Inflammatory macrophage treated with lipopolysaccharide for 1 hour (primary cell): ENCODE measurements around the gene CCNL2.
"Not testable (repeated sequence)": the region's sequence is repeated elsewhere in the genome, so short reads cannot be mapped to it uniquely, and the experiment has no call there.

Source experiments
- DNase-seq, 2 donors: peaks; one replicate each; pipeline ENCODE4 v3.0.0-alpha.2; 2020 to 2022

CCNL2 gene

GRCh38 chr1:1419363-1419812, 20.3 kb upstream of the CCNL2 start:
- no peak for DNase-seq

- DNase-seq = no peak
Measured at GRCh38 chr1:1418464-1419362, 19.6 kb upstream of the CCNL2 start.

DNA sequence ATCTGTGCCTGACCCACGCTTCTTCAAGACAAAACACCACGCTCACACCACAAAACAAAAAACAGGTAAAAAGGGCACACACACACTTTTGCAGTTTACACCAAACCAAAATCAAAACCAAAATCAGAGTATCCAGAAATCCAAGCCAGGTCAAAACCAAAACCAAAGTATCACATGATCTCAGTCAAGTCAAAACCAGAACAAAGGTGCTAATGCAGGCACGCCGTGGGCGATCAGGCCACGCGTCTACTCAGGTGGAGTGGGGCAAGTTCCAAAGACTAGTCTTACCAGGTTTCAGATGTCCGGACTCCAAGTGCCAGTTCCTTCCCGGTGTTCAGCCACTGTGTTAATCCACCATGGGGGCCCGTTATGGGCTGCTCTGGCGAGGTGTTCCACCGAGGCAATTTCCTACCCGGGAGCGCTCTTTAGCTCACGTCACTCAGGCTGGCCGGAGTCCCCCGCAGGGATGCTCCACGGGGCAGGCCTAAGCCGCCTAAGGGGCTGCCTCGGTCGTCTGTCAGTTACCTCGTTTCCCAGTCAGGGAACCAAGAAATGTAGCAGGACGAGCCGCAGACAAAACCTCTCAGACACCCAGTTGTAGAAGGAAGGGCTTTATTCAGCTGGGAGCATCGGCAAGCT, 18.8 kb upstream of the CCNL2 start:
- not testable (repeated sequence) for DNase-seq

DNA sequence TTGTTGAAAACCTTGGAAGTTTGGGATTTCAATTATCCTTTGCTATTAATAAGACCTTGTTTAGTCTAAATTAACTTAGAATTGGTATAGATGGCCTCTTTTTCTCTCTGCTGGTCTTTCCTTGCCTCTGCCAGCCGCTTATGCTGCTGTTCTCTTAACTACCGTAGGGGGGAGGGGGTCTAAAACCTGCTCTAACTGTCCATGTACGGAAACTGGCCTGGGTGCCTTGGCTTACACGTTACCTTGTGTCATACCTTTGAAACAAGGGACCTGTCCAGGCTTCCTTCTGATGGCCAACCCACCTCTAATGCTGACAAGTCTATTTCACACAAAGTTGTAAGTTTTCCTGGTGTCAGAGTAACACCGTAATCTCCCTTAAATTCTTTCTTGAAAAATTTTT, 18.3 kb upstream of the CCNL2 start:
- DNase-seq = not testable (repeated sequence)

DNA sequence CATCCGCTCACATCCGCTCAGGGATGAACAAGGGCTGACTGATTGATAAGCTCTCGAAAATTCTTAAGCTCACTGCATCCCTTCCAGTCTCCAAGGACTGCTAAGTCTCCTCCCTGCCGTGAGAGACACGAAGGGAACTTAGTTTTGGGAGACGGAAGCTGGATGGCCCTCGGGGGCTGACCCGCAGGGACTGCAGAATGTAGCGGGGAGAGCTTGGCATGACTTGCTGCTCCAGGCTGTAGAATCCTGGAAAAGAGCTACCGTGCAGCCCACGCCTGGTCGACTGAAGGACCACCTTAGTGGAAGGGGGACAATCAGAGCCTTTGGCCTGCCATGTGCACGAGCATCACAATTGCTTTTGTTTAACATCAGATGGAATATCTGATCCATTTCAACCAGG, 16.6 kb upstream of the CCNL2 start:
- DNase-seq = no peak

DNA sequence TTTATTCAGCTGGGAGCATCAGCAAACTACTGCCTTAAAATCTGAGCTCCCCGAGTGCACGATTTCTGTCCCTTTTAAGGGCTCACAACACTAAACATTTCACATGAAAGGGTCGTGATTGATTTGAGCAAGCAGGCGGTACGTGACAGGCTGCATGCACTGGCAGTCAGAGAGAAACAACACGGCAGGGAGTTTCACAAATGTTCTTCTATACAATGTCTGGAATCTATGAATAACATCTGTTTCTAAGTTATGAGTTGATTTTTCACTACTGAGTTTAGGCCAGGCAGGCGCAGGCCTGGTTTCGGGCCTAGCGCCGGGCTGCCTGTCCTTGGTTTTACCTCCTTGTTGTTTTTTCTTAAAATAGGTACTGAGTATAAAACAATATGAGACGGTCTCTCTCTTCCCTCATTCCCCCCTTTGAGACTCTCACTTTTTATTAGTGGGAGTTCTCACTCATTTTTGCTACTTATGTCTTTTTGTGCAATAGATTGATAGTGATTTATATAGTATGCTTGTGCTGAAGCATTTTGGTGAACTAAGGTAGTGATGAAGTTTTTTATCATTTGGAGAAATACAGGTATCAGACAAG, 13.3 kb upstream of the CCNL2 start:
- not testable (repeated sequence) for DNase-seq

GRCh38 chr1:1411626-1412025, 12.5 kb upstream of the CCNL2 start:
- DNase-seq = no peak

GRCh38 chr1:1410238-1410637, 11.1 kb upstream of the CCNL2 start:
- DNase-seq = not testable (repeated sequence)

- DNase-seq = peak; percentile 29 to 33
Measured at GRCh38 chr1:1407636-1408318, 8.6 kb upstream of the CCNL2 start.

- DNase-seq = peak; percentile 91 to 95
Measured at GRCh38 chr1:1406821-1407635, 7.9 kb upstream of the CCNL2 start, which contains the start of gene MRPL20. Gene MRPL20, minus strand, starts transcription at chr1:1407293. Its CDS starts 76 bp downstream, at chr1:1407217.

DNA sequence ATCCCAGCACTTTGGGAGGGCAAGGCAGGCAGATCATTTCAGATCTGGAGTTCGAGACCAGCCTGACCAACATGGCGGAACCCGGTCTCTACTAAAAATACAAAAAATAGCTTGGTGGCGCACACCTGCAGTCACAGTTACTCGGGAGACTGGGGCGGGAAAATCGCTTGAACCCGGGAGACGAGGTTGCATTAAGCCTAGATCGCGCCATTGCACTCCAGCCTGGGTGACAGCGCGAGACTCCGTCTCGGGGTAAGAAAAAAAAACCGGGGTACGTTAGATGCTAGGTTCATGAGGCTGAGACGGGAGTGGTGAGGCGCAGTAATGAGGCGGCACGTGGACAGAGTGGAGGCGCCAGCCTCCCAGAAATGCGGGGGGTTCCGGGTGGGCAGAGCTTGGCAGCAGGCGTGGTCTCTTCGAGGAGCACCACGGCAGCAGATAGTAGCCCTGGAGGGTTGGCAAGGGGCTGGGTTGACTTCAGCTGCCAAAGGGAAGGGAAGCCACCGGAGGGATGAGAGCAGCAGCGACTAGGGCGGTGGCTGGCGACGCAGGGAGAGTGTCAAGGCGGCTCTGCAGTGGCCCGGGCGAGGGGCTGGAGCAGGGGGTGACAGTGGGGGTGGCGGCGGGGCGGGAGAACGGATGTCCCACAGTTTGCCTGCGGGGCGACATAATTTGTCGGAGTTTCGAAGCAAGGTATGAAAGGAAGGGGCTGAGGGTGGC, 7.1 kb upstream of the CCNL2 start:
- no peak for DNase-seq

GRCh38 chr1:1403653-1404052, 4.5 kb upstream of the CCNL2 start:
- DNase-seq = peak; percentile 52 to 87

- not testable (repeated sequence) for DNase-seq
Measured at GRCh38 chr1:1402901-1403392, 3.8 kb upstream of the CCNL2 start.

DNA sequence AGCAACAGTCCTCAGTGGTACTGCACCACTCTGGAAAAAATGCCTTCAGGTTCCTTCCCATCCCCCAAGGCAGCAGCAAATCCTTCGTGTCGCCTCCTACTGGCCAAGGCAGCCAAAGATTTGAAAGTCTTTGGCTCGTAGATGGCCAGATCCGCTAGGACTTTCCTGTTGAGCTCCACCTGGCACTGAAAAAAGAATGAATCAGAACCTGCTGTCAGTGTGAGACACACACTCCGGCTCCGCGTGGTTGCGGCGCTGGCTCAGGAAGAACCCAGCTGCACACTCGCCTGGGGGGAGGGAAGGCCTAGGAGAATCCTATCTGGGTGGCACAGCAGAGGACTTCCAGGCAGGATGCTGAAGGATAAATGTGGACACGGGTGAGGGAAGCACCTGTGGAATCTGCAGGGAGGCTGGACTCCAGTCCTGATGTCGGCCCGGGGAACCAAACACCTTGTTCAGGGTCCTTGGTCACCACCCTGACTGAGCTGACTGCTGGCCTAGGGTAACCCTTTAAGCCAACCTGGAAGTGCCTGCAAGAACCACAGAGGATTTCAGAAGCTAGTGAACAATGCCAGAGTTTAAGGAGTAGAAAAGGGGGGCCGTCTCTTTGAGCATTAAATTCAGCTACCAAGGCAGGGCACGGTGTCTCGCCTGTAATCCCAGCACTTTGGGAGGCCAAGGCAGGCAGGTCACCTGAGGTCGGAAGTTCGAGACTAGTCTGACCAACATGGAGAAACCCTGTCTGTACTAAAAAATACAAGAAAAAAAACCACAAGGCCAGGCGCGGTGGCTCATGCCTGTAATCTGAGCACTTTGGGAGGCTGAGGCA, 3.2 kb upstream of the CCNL2 start:
- DNase-seq = peak; percentile 20 to 40

DNA sequence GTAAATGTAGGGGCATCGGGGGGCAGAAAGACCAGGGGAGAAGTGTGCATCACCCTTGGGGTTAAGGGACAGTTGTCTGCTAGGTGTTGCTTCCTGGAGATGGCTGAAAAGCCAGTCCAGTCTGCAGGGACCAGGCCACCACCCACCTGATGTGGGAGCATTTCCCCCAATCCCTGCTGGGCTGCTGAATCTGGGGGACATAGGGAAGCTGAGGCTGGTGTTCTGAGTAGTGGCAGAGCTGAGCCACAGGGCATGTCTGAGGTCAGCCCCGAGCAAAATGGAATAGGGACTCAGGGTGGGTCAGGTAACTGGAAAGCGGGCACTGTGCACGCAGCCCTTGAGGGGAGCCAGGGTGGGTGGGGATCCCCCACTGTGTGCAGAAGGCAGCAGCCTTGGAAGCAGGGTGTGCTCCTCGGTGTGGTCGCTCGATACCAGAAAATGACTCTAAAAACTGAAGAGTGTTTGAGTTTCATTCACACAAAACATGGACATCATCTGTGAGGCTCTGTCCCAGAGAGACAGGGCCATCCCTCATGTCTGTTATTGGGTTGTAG, 2.4 kb upstream of the CCNL2 start:
- no peak for DNase-seq

- DNase-seq = no peak
Measured at GRCh38 chr1:1400576-1401456, 1.7 kb upstream of the CCNL2 start.

DNA sequence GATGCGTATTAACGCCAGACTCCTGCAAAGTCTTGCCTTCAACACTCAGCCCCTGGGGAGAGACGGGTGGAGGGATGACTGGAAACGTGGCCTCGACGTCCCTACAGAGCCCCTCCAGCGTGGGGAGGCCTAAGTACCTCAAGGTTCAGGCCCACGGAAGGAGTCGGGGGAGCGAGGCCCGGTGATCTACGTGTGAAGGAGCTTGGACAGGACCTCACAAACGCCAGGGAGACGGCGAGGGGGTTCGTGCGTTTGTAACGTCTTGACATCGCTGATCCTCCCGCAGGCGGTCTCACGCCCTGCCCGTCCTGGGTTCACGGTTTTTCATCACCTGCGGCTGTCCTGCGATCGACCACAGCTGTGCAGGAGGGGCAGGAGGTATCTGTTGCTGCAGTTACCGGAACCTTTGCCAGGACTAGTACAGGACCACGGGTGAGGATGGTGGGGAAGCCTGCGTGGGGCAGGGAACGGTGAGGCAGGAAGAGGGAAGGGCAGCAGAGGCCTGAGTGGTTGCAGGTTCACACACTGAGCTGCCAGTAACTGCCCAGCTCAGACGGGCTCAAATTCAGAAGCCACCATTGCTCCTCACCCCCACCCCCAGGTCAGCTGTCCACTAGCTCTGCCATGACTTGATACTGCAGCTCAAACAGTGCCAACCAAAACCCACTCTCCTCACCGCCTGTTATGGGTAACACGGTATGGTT, 889 bp upstream of the CCNL2 start:
- DNase-seq = no peak

- peak; percentile 32 to 47 for DNase-seq
Measured at GRCh38 chr1:1398677-1399186, 403 bp downstream of the CCNL2 start.
